Colon (tissue), 2 donors: Measurements from ENCODE around the gene HDAC4.

Source experiments
- FAIRE-seq: peaks from 2 replicates; lab custom pipeline; 2012; peaks lifted over from hg19 to GRCh38; lab: Jason Lieb, UNC
- donor health status: control.
- donor health status: control.

HDAC4 gene

GRCh38 chr2:239279508-239280295 is 121.1 kb downstream of the HDAC4 start:
- FAIRE-seq: no peak

- no peak for FAIRE-seq
These were observed 121.9 kb downstream of the HDAC4 start for GRCh38 chr2:239278941-239279365.

- no peak for FAIRE-seq
These were observed 122.5 kb downstream of the HDAC4 start for GRCh38 chr2:239278361-239278760.

GRCh38 chr2:239277401-239278085 is 123.3 kb downstream of the HDAC4 start:
- no peak for FAIRE-seq

GRCh38 chr2:239276851-239277250 is 124.0 kb downstream of the HDAC4 start:
- no peak for FAIRE-seq

- FAIRE-seq: no peak
These were observed 124.7 kb downstream of the HDAC4 start for GRCh38 chr2:239275847-239276831.

GRCh38 chr2:239275044-239275685 is 125.7 kb downstream of the HDAC4 start:
- no peak for FAIRE-seq

GRCh38 chr2:239274391-239275043 is 126.3 kb downstream of the HDAC4 start:
- FAIRE-seq: no peak

- FAIRE-seq: no peak
These were observed 127.3 kb downstream of the HDAC4 start for GRCh38 chr2:239273280-239274234.

GRCh38 chr2:239272626-239273025 is 128.2 kb downstream of the HDAC4 start:
- no peak for FAIRE-seq

GRCh38 chr2:239271882-239272281 is 128.9 kb downstream of the HDAC4 start:
- no peak for FAIRE-seq

- FAIRE-seq: no peak
These were observed 129.3 kb downstream of the HDAC4 start for GRCh38 chr2:239271471-239271870.

GRCh38 chr2:239269916-239270315 is 130.9 kb downstream of the HDAC4 start:
- no peak for FAIRE-seq

GRCh38 chr2:239269173-239269885 is 131.5 kb downstream of the HDAC4 start:
- FAIRE-seq: no peak

- FAIRE-seq: no peak
These were observed 132.3 kb downstream of the HDAC4 start for GRCh38 chr2:239268549-239268948.

GRCh38 chr2:239268082-239268481 is 132.7 kb downstream of the HDAC4 start:
- peak; percentile 43 for FAIRE-seq

GRCh38 chr2:239267288-239267951 is 133.4 kb downstream of the HDAC4 start:
- FAIRE-seq: no peak

GRCh38 chr2:239266779-239267287 is 134.0 kb downstream of the HDAC4 start:
- FAIRE-seq: no peak

GRCh38 chr2:239266434-239266766 is 134.4 kb downstream of the HDAC4 start:
- FAIRE-seq: no peak
